Cardiac fibroblast (primary cell): Measurements from ENCODE around the gene COL18A1.
A peak's percentile ranks its signal among the peaks of the same experiment; 100 is the strongest.

Source experiments
- DNase-seq, 2 donors: peaks; one replicate each; pipeline versions ENCODE4 v3.0.0 to v3.0.0-alpha.2; 2010; ENCODE audit warnings: low read depth in 2 of 2
- H3K4me3 ChIP-seq, 2 donors: replicated peaks in 1 of 2; 1 replicate in 1 of 2; 2 replicates in 1 of 2; pipeline ENCODE4 v1.5.1; 2011; ENCODE audit warnings: low read depth in 2 of 2, low read length in 2 of 2, mild to moderate bottlenecking in 2 of 2, moderate library complexity in 1 of 2
- CTCF ChIP-seq: IDR thresholded peaks from one replicate; pipeline ENCODE4 v1.5.1; 2011; ENCODE audit warnings: low read depth, mild to moderate bottlenecking, low read length, inconsistent platforms

COL18A1 gene

GRCh38 chr21:45401916-45402900 is 2.8 kb upstream of the COL18A1 start:
- DNase-seq, result peak in 1 of 2 donors; percentile 78
- no peak for TF ChIP-seq CTCF
- H3K4me3 ChIP-seq, result no peak overlapping the region

GRCh38 chr21:45403133-45403824 is 1.7 kb upstream of the COL18A1 start:
- no peak for DNase-seq
- no peak for TF ChIP-seq CTCF
- H3K4me3 ChIP-seq, result no peak overlapping the region

- DNase-seq, result peak; percentile 29 to 76
- TF ChIP-seq CTCF, result no peak
- H3K4me3 ChIP-seq, result peak overlapping the region; percentile 43 to 44
Observed at GRCh38 chr21:45403825-45404729, 888 bp upstream of the COL18A1 start.

- TF ChIP-seq CTCF, result no peak
- peak; percentile 22 to 64 for DNase-seq
- peak overlapping the region; percentile 37 to 63 for H3K4me3 ChIP-seq
Observed at GRCh38 chr21:45405271-45405818, 380 bp downstream of the COL18A1 start.

- DNase-seq, result peak in 1 of 2 donors; percentile 68
- TF ChIP-seq CTCF, result no peak
- H3K4me3 ChIP-seq, result peak overlapping the region; percentile 37 to 63
Observed at GRCh38 chr21:45405819-45406762, 1.1 kb downstream of the COL18A1 start.
